ENCODE measurements around the gene TCP10L.
A peak's percentile ranks its signal among the peaks of the same experiment; 100 is the strongest.
"Not testable (repeated sequence)": the region's sequence is repeated elsewhere in the genome, so short reads cannot be mapped to it uniquely, and the experiment has no call there.

Gene TCP10L, protein sequence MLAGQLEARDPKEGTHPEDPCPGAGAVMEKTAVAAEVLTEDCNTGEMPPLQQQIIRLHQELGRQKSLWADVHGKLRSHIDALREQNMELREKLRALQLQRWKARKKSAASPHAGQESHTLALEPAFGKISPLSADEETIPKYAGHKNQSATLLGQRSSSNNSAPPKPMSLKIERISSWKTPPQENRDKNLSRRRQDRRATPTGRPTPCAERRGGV

DNA sequence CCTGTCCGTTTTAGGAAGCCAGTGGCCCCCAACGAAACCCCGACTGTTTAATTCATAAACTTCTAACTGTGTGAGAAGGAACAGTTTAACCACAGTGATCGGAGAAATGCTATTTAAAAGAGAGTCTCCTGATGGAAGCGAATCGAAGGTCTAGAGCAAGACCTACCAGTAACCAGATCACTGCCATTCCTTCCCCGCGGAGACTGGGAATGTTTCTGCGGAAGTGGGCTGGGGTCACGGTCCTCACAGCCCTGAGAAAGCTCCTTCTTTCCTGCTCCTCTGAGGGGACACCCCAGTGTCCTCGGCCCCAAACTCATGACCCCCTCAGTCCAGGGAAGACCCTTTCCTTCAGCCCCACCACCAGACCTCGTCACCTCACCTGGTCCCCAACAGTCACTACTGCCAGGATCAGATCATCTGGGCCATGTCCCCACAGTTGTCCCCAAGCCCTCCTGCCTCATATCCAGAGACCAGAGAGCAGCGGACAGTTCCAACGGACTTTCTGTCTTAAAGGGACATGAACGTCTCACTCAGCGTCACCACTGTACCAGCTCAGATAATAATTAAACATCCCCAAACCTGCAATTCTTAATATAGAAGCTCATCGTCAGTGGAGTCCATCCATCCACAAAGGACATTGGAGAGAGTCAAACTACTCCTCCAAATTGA, at the start of gene TCP10L:
TCP10L (minus strand) TSS at position 482 of the 669 bp plus-strand sequence. CDS start 1,219 bp downstream, outside the sequence.
- DNase-seq = no peak

DNA sequence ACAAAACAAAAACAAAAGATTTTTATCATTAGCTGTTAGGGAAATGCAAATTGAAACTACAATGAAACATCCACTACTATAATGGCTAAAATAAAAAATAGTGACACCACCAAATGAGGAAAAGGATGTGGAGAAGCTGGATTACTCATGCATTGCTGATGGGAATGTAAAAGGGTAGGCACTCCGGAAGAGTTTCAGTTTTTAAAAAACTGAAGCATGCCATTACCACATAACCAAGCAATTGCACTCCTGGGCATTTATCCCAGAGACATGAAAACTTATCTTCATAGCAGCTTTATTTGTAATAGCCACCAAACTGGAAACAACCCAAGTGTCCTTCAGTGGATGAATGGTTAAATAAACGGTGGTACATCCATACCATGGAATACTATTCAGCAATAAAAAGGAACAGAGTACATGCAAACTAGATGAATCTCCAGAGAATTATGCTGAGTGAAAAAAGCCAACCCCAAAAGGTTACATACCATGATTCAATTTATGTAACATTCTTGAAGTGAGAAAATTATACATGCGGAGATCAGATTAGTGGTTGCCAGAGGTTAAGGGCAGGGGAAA, 41.4 kb upstream of the TCP10L start:
- DNase-seq = no peak

- DNase-seq = not testable (repeated sequence)
These were observed 32.9 kb upstream of the TCP10L start for GRCh38 chr21:32618218-32618617.

DNA sequence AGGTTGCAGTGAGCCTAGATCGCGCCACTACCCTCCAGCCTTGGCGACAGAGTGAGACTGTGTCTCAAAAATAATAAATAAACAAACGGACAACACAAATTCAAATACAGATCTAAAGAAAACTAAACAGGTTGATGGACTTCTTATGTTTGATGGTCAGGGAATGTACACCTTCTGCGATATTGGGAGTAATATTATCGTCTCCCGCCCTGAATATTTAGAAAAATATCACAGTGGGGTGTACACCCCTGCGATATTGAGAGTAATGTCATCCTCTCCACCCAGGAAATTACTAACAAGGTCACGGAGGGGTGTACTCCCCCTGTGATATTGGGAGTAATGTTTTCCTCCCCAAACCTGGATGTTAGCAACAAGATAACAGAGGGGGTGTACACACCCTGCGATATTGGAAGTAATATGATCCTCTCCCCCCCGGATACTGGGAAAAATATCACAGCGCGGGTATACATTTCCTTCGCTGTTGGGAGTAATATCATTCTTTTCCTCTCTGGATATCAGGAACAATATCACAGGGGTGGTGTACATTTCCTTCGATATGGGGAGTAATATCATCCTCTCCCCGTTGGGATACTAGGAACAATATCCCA, 28.2 kb upstream of the TCP10L start:
- DNase-seq = no peak

- DNase-seq = no peak
These were observed 27.6 kb upstream of the TCP10L start for GRCh38 chr21:32612999-32613337.

- peak; percentile 88 for DNase-seq
These were observed 27.0 kb upstream of the TCP10L start, which contains the start of gene CFAP298 for GRCh38 chr21:32612075-32612998. Gene CFAP298 (minus strand): TSS chr21:32612377. CDS start chr21:32612243, 134 bp downstream.

DNA sequence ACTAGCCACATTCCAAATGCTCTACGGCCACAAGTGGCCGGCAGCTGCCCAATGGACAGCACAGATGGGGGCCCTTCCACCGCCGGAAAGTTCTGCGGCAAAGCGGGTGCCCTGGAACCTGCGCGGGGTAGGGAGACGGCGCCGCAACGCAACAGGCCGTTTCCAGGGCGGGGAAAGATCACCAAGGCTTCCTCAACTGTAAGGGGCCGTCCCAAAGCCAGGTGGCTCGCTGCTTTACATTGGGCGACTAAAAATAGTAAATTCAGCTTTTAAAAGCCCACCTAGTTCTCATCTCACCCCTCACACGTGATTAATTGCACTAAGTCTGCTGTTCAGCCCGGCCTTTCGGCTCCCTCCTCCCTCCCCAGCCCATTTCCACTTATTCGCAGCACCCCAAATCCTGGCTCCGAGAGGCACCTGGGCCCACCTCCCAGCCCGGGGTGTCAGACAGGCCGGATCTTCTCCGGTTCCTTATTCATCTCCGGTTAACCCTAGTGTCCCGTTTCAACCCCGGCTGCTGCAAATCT, 26.2 kb upstream of the TCP10L start:
- DNase-seq = peak; percentile 38

GRCh38 chr21:32610940-32611339, 25.6 kb upstream of the TCP10L start:
- not testable (repeated sequence) for DNase-seq

DNA sequence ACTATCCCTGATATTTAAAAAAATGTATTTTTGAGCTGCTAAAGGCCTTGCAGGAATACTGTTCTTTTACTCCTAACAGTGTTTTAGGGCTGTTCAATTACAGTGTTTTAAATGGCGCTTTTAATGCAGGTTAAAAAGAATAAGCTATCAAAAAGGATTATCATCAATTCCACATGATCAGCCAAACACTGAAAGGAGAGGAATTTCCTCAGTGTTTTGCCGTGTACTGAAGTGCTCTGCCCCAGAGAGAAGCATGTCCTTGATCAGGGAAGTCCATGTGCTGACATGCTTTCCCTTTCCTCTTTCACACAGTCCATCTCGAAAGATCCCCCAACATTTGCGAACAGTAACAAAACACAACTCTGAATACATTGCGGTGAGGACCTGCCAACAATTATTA, 23.5 kb upstream of the TCP10L start:
- no peak for DNase-seq

DNA sequence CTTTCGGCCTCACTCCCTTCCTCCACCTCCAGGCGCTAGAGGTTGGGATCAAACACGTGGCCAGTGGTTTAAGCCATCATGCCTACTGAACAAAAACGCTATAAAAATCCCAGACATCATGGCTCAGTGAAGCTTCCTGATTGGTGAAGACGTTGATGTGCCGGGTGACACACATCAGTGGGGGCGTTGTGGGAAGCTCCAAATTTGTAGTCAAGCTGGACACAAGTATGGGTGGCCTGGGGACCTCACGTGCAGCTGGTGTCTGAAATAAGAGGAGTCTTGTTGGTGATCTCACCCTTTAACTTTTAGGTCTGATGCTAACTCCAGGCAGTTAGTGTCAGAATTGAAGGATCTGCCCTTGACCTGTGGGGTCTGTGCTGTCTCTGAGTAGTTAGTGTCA, 20.1 kb upstream of the TCP10L start:
- DNase-seq = no peak

GRCh38 chr21:32604464-32604863, 19.1 kb upstream of the TCP10L start:
- no peak for DNase-seq

GRCh38 chr21:32603131-32603530, 17.8 kb upstream of the TCP10L start:
- DNase-seq = no peak

- DNase-seq = no peak
These were observed 16.8 kb upstream of the TCP10L start for GRCh38 chr21:32602099-32602498.

- no peak for DNase-seq
These were observed 14.2 kb upstream of the TCP10L start for GRCh38 chr21:32599526-32599925.

DNA sequence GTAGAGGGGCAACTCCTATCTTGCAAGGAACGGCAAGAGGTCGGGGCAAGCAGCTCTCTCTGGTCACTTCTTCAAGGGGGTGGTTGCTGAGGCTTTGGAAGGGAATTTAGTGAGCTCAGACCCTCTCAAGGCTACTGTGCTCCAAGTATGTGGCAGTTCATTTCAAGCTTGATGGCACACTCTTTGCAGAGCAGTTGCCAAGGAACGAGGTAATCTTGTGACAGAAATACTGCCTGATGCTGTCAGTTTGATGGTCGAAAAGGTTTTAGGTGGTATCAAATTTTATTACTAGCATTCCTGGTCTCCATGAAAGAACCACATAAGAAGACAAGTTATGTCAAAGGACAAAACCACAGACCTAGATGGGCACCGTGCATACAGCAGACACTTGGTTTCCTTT, 13.8 kb upstream of the TCP10L start:
- DNase-seq = no peak

- DNase-seq = no peak
These were observed 11.9 kb upstream of the TCP10L start for GRCh38 chr21:32597205-32597604.

GRCh38 chr21:32595431-32595830, 10.1 kb upstream of the TCP10L start:
- DNase-seq = no peak

GRCh38 chr21:32593690-32594089, 8.4 kb upstream of the TCP10L start:
- DNase-seq = no peak

DNA sequence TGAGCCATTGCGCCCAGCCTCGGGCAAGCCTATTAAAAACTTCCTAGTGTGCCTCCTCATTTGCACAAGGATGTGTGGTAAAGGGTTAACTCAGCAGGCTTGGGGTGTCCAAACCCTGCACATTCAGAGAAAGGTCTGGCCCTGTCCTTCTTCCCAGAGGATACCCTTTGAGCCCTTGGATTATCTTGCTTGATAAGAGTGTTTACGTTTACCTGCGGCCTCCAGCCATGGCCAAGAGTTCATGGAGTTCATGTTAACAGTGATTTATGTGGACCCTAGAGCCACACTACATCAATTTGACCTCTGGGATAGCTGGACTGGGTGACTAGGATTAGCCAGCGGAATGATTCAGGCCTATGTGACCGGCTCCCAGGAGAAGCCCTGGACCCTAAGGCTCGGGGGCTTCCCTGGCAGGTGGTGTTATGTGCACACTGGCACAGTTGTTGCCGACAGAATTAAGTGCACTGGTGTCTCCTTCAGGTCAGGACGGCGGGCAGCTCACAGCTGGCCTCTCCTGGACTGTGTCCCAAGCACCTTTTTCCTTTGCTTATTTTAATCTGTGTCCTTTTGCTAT, 7.7 kb upstream of the TCP10L start:
- DNase-seq = no peak

DNA sequence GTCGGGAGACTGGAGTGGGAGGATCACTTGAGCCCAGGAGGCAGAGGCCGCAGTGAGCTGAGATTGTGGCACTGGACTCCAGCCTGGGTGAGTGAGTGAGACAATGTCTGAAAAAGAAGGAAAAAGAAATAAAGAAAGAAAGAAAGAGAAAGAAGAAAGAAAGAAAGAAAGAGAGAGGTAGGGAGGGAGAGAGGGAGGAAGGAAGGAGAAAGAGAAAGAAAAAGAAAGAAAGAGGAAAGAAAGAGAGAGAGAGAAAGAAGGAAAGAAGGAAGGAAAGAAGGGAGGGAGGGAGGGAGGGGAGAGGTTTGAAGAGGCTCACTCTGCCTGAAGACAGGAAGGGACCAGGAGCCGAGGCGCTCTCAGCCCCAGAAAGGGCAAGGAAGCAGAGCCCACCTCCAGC, 4.8 kb upstream of the TCP10L start:
- no peak for DNase-seq

- no peak for DNase-seq
These were observed 2.3 kb upstream of the TCP10L start for GRCh38 chr21:32587651-32588050.

DNA sequence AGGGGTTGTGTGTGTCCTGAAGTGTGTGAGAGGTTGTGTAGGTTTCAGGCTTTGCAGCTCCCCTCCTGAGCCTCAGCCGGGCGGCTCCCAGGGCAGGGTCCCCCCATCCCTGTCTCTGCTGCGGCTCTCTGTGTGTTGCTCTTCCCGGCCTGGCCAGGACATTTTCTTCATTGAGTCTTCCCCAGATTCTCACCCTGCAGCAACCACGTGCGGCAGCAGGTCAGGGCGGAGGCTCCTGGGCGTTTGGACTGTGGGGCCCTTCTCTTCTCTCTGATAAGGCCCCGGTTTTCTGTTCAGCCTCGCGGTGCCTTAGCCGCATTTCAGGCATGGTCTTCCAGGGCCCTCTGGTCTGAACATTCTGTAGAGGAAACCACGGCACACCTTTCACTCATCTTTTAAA, 1.8 kb upstream of the TCP10L start:
- DNase-seq = no peak
